Heart left ventricle (tissue), 13 donors: ENCODE results near the gene SLC9A3.

Experiments used
- POLR2A ChIP-seq, 2 donors: fragments of 450-650 bp; IDR thresholded peaks; one replicate each; pipeline ENCODE4 v1.6.1; 2017; ENCODE audit warnings: antibody characterized with exemption in 2 of 2, mild to moderate bottlenecking in 2 of 2, moderate library complexity in 2 of 2
- TF ChIP-seq, protein P1 (sequence below), 12 donors: fragments of 200-600 bp; sonication (generic) in 4 of 12; IDR thresholded peaks; one replicate each; pipeline versions ENCODE4 v1.5.0 to v1.8.0; 2018 to 2022; ENCODE audit warnings: antibody characterized with exemption in 12 of 12, mild to moderate bottlenecking in 5 of 12
- donor health status: ischemic (EF 13 %, LVEDD 7.1; RV severe dilation, severe dysfunction).
- donor health status: DM: no; HTN: yes; CAD: no.
- donor health status: DM: no; HTN: no; CAD: no.
- donor health status: ischemic (EF 25% LVEDD 6.9; RV normal size, moderate dysfunction).
- donor health status: ischemic (EF 25% LVEDD 5.7; RV mildly dilated, moderate dysfunction).
- donor health status: ischemic (EF 35%, LVEDD 5.7; RV mildly dilated, moderate dysfunction).
- donor health status: nonischemic (EF 11% LVEDD 7.7; RV severe dilation, severe dysfunction).
- donor health status: DM: yes; HTN: yes; CAD: no.
- donor health status: PGD.
- donor health status: ischemic (EF 29% LVEDD 5.4; RV normal size, mild dysfunction).
- donor health status: nonischemic (EF 23%, LVEDD 6.1; RV moderate dilation, normal function).

DNA sequence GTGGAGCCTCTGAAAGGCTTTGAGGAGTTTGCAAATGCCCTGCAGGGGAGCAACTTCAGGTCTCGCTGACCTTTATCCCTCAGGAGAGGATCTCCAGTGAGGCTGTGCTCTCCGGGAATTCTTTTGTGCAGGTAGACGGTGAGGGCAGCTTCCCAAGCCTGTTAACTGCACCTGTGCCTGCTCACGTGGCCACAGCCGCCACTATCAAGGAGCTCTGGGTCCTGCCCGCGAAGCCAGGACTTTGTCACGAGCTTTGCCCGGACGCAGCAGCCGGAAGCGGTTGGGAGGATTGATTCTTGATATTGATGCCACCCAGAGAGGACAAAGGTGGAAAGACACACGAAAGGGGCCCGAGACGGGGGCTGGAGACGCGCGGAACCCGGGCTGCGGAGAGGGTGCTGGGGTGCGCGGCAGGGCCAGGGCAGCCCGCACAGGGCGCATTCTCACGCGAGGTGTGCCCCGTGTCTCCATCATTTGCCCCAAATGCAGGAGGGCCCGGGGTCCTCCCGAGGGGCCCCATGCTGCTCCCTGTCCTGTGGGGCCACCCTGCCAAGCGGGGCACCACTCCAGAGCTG is 18.2 kb downstream of the SLC9A3 start:
- TF ChIP-seq, protein P1, sequence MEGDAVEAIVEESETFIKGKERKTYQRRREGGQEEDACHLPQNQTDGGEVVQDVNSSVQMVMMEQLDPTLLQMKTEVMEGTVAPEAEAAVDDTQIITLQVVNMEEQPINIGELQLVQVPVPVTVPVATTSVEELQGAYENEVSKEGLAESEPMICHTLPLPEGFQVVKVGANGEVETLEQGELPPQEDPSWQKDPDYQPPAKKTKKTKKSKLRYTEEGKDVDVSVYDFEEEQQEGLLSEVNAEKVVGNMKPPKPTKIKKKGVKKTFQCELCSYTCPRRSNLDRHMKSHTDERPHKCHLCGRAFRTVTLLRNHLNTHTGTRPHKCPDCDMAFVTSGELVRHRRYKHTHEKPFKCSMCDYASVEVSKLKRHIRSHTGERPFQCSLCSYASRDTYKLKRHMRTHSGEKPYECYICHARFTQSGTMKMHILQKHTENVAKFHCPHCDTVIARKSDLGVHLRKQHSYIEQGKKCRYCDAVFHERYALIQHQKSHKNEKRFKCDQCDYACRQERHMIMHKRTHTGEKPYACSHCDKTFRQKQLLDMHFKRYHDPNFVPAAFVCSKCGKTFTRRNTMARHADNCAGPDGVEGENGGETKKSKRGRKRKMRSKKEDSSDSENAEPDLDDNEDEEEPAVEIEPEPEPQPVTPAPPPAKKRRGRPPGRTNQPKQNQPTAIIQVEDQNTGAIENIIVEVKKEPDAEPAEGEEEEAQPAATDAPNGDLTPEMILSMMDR (IDR thresholded peaks at IDR 0.05), result no peak
- no peak for TF ChIP-seq POLR2A (IDR thresholded peaks at IDR 0.05)
